HepG2 (cell line): Measurements from ENCODE around the gene SCGB1C1. TPM values are rescaled to one million over a fixed set of nuclear protein-coding genes. Genes with fewer than 3 reads are reported as not detected.

Experiments
- CSRNP1 ChIP-seq: sonication (generic); formaldehyde crosslinking; IDR thresholded peaks from 2 replicates; pipeline ENCODE4 v1.8.1; 2023; ENCODE audit warnings: mild to moderate bottlenecking, missing genetic modification reagents
- EEA1 ChIP-seq: sonication (generic); formaldehyde crosslinking; IDR thresholded peaks from 2 replicates; pipeline ENCODE4 v1.5.1; 2020; ENCODE audit warnings: mild to moderate bottlenecking, missing genetic modification reagents, borderline replicate concordance
- ISL2 ChIP-seq: sonication (generic); formaldehyde crosslinking; IDR thresholded peaks from 2 replicates; pipeline ENCODE4 v1.5.0; 2020; ENCODE audit warnings: missing genetic modification reagents
- ISX ChIP-seq: sonication (generic); formaldehyde crosslinking; conservative IDR thresholded peaks from 2 replicates; pipeline ENCODE4 v1.5.0; 2020; ENCODE audit warnings: missing genetic modification reagents
- JARID2 ChIP-seq: sonication (generic); formaldehyde crosslinking; IDR thresholded peaks from 2 replicates; pipeline ENCODE4 v1.8.1; 2023; ENCODE audit warnings: missing genetic modification reagents, inconsistent platforms; ENCODE audit not compliant: insufficient replicate concordance
- KLF15 ChIP-seq: sonication (generic); formaldehyde crosslinking; IDR thresholded peaks from 2 replicates; pipeline ENCODE4 v1.8.1; 2023; ENCODE audit warnings: borderline replicate concordance, mild to moderate bottlenecking, inconsistent platforms, missing genetic modification reagents, mixed read lengths
- MAFG ChIP-seq: sonication (generic); formaldehyde crosslinking; IDR thresholded peaks from 2 replicates; pipeline ENCODE4 v1.5.1; 2020; ENCODE audit warnings: mild to moderate bottlenecking, missing genetic modification reagents
- MAZ ChIP-seq, 2 experiments: sonication (generic) in 1 of 2; formaldehyde crosslinking in 1 of 2; IDR thresholded peaks; 2 replicates each; pipeline versions ENCODE4 v1.5.0 to v1.6.1; 2012 to 2020; ENCODE audit warnings: low read depth in 2 of 2, mild to moderate bottlenecking in 2 of 2, borderline replicate concordance in 1 of 2, improper control_type of control experiment in 1 of 2, low read length in 1 of 2, missing genetic modification reagents in 1 of 2, moderate library complexity in 1 of 2
- MEIS2 ChIP-seq: sonication (generic); formaldehyde crosslinking; IDR thresholded peaks from 2 replicates; pipeline ENCODE4 v1.9.0; 2021; ENCODE audit warnings: mild to moderate bottlenecking, missing genetic modification reagents
- NFIB ChIP-seq: sonication (generic); formaldehyde crosslinking; IDR thresholded peaks from 2 replicates; pipeline ENCODE4 v1.9.0; 2021; ENCODE audit warnings: missing genetic modification reagents, mild to moderate bottlenecking, borderline replicate concordance
- NR2F1 ChIP-seq, 2 experiments: fragments of 450-650 bp in 1 of 2; formaldehyde crosslinking in 1 of 2; IDR thresholded peaks; 2 replicates each; pipeline versions ENCODE4 v1.5.0 to v1.6.1; 2016 to 2020; ENCODE audit warnings: mild to moderate bottlenecking in 1 of 2, missing compliant biosample characterization in 1 of 2, missing genetic modification reagents in 1 of 2, moderate library complexity in 1 of 2
- SCMH1 ChIP-seq: sonication (generic); formaldehyde crosslinking; IDR thresholded peaks from 2 replicates; pipeline ENCODE4 v1.9.0; 2021; ENCODE audit warnings: missing genetic modification reagents, mild to moderate bottlenecking, borderline replicate concordance
- TGIF2 ChIP-seq: IDR thresholded peaks from 2 replicates; pipeline ENCODE4 v1.6.1; 2016; ENCODE audit warnings: control low read depth, missing compliant biosample characterization
- ZBTB20 ChIP-seq: sonication (generic); formaldehyde crosslinking; IDR thresholded peaks from 2 replicates; pipeline ENCODE4 v1.8.1; 2023; ENCODE audit warnings: missing genetic modification reagents, low read depth, mild to moderate bottlenecking, borderline replicate concordance
- ZNF296 ChIP-seq: sonication (generic); formaldehyde crosslinking; conservative IDR thresholded peaks from 2 replicates; pipeline ENCODE4 v1.5.0; 2020; ENCODE audit warnings: mild to moderate bottlenecking, missing genetic modification reagents
- ZNF550 ChIP-seq: sonication (generic); formaldehyde crosslinking; IDR thresholded peaks from 2 replicates; pipeline ENCODE4 v1.4.0; 2020; ENCODE audit warnings: mild to moderate bottlenecking, missing genetic modification reagents, borderline replicate concordance
- ZNF598 ChIP-seq: sonication (generic); formaldehyde crosslinking; IDR thresholded peaks from 2 replicates; pipeline ENCODE4 v1.5.1; 2020; ENCODE audit warnings: mild to moderate bottlenecking, missing genetic modification reagents, borderline replicate concordance
- ZNF770 ChIP-seq: sonication (generic); formaldehyde crosslinking; IDR thresholded peaks from 2 replicates; pipeline ENCODE4 v1.5.0; 2020; ENCODE audit warnings: mild to moderate bottlenecking, missing genetic modification reagents
- ZSCAN29 ChIP-seq: sonication (generic); formaldehyde crosslinking; conservative IDR thresholded peaks from 2 replicates; pipeline ENCODE4 v1.4.0; 2020; ENCODE audit warnings: mild to moderate bottlenecking, missing genetic modification reagents
- ZZZ3 ChIP-seq: sonication (generic); formaldehyde crosslinking; IDR thresholded peaks from 2 replicates; pipeline ENCODE4 v1.4.0; 2020; ENCODE audit warnings: missing genetic modification reagents, mild to moderate bottlenecking, borderline replicate concordance
- polyA plus RNA-seq, 8 experiments: library from polyadenylated mRNA; depleted of rRNA in 3 of 8; stranded (reverse) in 7 of 8; unstranded in 1 of 8; fragments of >200 nt; fragmentation: Illumina TruSeq in 4 of 8; extraction: Trizol in 4 of 8; gene quantifications; 2 replicates each; pipeline versions ENCODE4 v1.2.1 to v1.2.3, GENCODE V29; 2011 to 2016; ENCODE audit warnings: low read depth in 4 of 8, missing spikeins in 1 of 8, mixed read lengths in 1 of 8; ENCODE audit not compliant: insufficient read depth in 1 of 8
- total RNA-seq, 5 experiments: library from RNA; depleted of rRNA; stranded (reverse); fragments of >200 nt; fragmentation: Illumina TruSeq; extraction: Trizol; gene quantifications; 2 replicates each; pipeline ENCODE4 v1.2.3, GENCODE V29; 2016; ENCODE audit warnings: low read depth in 1 of 5

Gene SCGB1C1
- total and polyA plus RNA-seq, 2 of the 13 experiments (the other 11 are each of a cell fraction or from before 2014, with no cell fraction given), result not detected

- TF ChIP-seq SCMH1 (CRISPR knock-in tag) (no peak), NFIB (CRISPR knock-in tag) (no peak), ZBTB20 (no peak), KLF15 (CRISPR knock-in tag) (no peak), ZNF598 (CRISPR knock-in tag) (peak; percentile 68; the same call in 1 of the 2 replicates), JARID2 (CRISPR knock-in tag) (no peak), ZNF770 (CRISPR knock-in tag) (no peak), MEIS2 (no peak), ZNF550 (no peak), ZSCAN29 (CRISPR knock-in tag) (0 out of 2 replicates have a peak, but pooled peaks have one; percentile 22), MAZ (IDR thresholded peaks at IDR 0.05; ENCODE audit: borderline replicate concordance, low read depth, low read length) (no peak), MAZ (CRISPR knock-in tag; IDR thresholded peaks at IDR 0.05; ENCODE audit: low read depth) (peak; percentile 47; the same call in 1 of the 2 replicates), CSRNP1 (CRISPR knock-in tag) (0 out of 2 replicates have a peak, but pooled peaks have one; percentile 7), ISX (CRISPR knock-in tag) (no peak), TGIF2 (CRISPR knock-in tag) (peak; percentile 82), ISL2 (CRISPR knock-in tag) (peak; percentile 68), ZNF296 (CRISPR knock-in tag) (no peak), EEA1 (CRISPR knock-in tag) (no peak), MAFG (CRISPR knock-in tag) (no peak), ZZZ3 (CRISPR knock-in tag) (no peak), NR2F1 (CRISPR knock-in tag; IDR thresholded peaks at IDR 0.05) (no peak)
Observed at GRCh38 chr11:236774-237767, 44.2 kb downstream of the SCGB1C1 start, which contains the start of gene PSMD13 (continued).
